ENCODE results near the gene MAF.

The MAF gene

DNA sequence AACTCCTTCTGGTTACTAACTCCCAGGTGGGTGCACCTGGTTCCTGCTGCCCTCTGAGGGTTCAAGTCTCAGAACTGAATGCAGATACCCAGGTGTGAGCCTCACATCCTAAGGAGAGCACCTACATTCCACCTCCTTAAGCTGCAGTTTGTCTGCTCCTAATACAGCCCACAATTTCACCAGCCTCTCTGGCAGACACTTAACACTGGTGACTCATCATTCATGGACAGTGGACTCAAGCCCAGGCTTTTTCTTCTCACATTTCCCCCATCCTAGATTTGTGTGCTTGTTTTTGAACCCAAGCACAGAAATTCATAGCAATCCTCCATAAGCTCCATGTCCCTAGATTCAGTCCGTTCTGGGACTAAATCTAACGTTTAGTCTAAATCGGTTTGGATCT lies 7.0 kb upstream of the MAF start:
- H3K4me3 ChIP-seq (ENCODE audit: low read length) = no peak overlapping the region
- no peak for TF ChIP-seq CTCF (conservative IDR thresholded peaks at IDR 0.05; ENCODE audit: low read depth, low read length)
- no peak for DNase-seq (ENCODE audit: low read depth)

DNA sequence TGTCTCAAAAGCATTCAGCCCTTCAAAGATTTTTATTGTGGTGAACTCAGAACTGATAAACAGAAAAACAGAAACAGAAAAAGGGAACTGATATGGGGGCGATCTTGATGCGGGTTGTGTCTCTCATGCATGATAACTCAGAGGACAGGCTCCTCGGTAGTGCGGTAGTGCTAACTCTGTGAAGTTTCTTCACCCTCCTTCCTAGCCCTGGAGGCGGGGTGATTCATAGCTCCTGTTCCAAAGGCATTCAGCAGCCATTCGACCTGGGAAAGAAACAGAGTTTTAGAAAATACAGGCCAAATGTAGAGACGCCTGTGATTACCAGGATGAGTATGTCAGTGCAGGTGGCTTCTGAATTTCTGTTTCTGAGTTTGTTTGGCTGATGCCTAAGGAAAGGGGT lies 5.5 kb upstream of the MAF start:
- no peak for DNase-seq (ENCODE audit: low read depth)
- no peak overlapping the region for H3K4me3 ChIP-seq (ENCODE audit: low read length)
- no peak for TF ChIP-seq CTCF (conservative IDR thresholded peaks at IDR 0.05; ENCODE audit: low read depth, low read length)

GRCh38 chr16:79603055-79603454 lies 2.5 kb upstream of the MAF start:
- H3K4me3 ChIP-seq (ENCODE audit: low read length) = no peak overlapping the region
- DNase-seq (ENCODE audit: low read depth) = no peak
- no peak for TF ChIP-seq CTCF (conservative IDR thresholded peaks at IDR 0.05; ENCODE audit: low read depth, low read length)

- H3K4me3 ChIP-seq (ENCODE audit: low read length) = peak overlapping the region; percentile 25
- no peak for DNase-seq (ENCODE audit: low read depth)
Measured at GRCh38 chr16:79602628-79603014, 2.1 kb upstream of the MAF start.

DNA sequence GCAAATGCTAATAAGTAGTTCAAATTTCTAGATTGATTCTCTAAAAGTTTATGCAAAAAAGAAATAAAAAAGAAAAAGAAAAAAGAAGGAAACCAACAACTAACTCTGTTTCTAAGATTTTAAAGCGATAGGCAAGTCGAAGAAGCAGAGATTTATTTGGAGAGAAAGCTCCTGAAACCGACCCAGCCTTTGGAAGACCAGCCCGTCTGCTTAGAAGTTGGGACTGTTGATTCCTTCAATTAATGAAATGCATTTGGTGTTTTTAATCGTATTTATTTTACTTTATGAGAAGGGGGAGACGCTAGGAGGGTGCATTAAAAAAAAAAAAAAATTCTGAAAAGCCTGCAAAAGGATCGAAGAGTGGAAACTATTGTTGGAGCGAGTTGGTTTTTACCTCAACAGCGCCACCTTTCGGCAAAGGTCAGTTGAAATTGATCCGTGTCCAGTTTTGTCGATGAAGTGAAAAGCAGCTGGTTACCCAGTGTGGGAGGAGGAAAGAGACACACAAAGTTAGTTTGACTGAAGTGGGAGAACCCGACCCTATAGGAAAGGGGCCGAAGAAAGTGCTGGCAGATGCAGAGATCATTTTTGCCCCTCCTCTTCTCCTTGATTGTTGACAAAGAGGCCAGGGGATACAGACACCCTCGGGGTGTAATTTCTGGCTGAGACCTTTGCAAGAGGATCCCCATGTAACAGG lies 1.5 kb upstream of the MAF start:
- peak overlapping the region; percentile 84 for H3K4me3 ChIP-seq (ENCODE audit: low read length)
- peak; percentile 69 for TF ChIP-seq CTCF (conservative IDR thresholded peaks at IDR 0.05; ENCODE audit: low read depth, low read length)
- peak; percentile 46 for DNase-seq (ENCODE audit: low read depth)

More at GRCh38 chr16:79602628-79603014, 2.1 kb upstream of the MAF start:
- TF ChIP-seq CTCF (conservative IDR thresholded peaks at IDR 0.05; ENCODE audit: low read depth, low read length) = no peak

- peak overlapping the region; percentile 84 for H3K4me3 ChIP-seq (ENCODE audit: low read length)
- no peak for TF ChIP-seq CTCF (conservative IDR thresholded peaks at IDR 0.05; ENCODE audit: low read depth, low read length)
- DNase-seq (ENCODE audit: low read depth) = no peak
Measured at GRCh38 chr16:79601092-79601930, 774 bp upstream of the MAF start.

Measured in retinal pigment epithelial cell (primary cell).